K562 (cell line): ENCODE measurements around the gene URI1. TPM values are rescaled to one million over a fixed set of nuclear protein-coding genes. Genes with fewer than 3 reads are reported as not detected.

ENCODE experiments used
- ATF1 ChIP-seq, 2 experiments: fragments of 450-650 bp in 1 of 2; IDR thresholded peaks; 2 replicates each; pipeline ENCODE4 v1.6.1; 2016; ENCODE audit warnings: missing compliant biosample characterization in 1 of 2, missing genetic modification characterization in 1 of 2
- ATF7 ChIP-seq: fragments of 450-650 bp; IDR thresholded peaks from 2 replicates; pipeline ENCODE4 v1.7.1; 2014; ENCODE audit warnings: mild to moderate bottlenecking, moderate library complexity
- E2F6 ChIP-seq, 2 experiments: IDR thresholded peaks; 2 replicates each; pipeline ENCODE4 v1.6.1; 2011; ENCODE audit warnings: borderline replicate concordance in 1 of 2, control low read depth in 1 of 2, low read depth in 1 of 2, low read length in 1 of 2, mild to moderate bottlenecking in 1 of 2, mixed read lengths in 1 of 2, moderate library complexity in 1 of 2; ENCODE audit not compliant: insufficient read depth in 1 of 2, insufficient read length in 1 of 2, poor library complexity in 1 of 2, severe bottlenecking in 1 of 2; ENCODE audit errors: extremely low read depth in 1 of 2
- FOXJ3 ChIP-seq: sonication (generic); formaldehyde crosslinking; IDR thresholded peaks from 2 replicates; pipeline ENCODE4 v1.4.0; 2020; ENCODE audit warnings: mild to moderate bottlenecking, missing genetic modification reagents
- KDM1A ChIP-seq, 2 experiments: fragments of 450-650 bp; IDR thresholded peaks; 2 replicates each; pipeline ENCODE4 v1.6.1; 2016; ENCODE audit warnings: mild to moderate bottlenecking in 2 of 2
- NONO ChIP-seq, 2 experiments: fragments of 200-400 bp in 1 of 2; fragments of 450-650 bp in 1 of 2; formaldehyde crosslinking in 1 of 2; IDR thresholded peaks; 2 replicates each; pipeline ENCODE4 v1.6.1; 2017; ENCODE audit warnings: low read depth in 2 of 2, mild to moderate bottlenecking in 2 of 2, moderate library complexity in 2 of 2, low read length in 1 of 2
- ZKSCAN1 ChIP-seq: fragments of 150-350 bp; IDR thresholded peaks from 2 replicates; pipeline ENCODE4 v1.6.1; 2016; ENCODE audit warnings: low read depth, low read length
- ZNF407 ChIP-seq: fragments of 450-650 bp; IDR thresholded peaks from 2 replicates; pipeline ENCODE4 v1.6.1; 2016; ENCODE audit warnings: low read depth
- polyA plus RNA-seq, 8 experiments: library from polyadenylated mRNA; depleted of rRNA in 4 of 8; stranded (reverse) in 5 of 8; unstranded in 3 of 8; fragments of >200 nt; fragmentation: Nextera tagmentation in 2 of 8; fragmentation: Illumina TruSeq in 1 of 8; extraction: Ambion mirVana in 2 of 8; extraction: Trizol in 1 of 8; gene quantifications; 2 replicates each; pipeline versions ENCODE4 v1.2.1 to v1.2.3, GENCODE V29; 2011 to 2014; ENCODE audit warnings: inconsistent platforms in 1 of 8, missing spikeins in 1 of 8
- total RNA-seq, 7 experiments: library from RNA; depleted of rRNA in 6 of 7; stranded (reverse); fragments of >200 nt in 6 of 7; fragmentation: Illumina TruSeq in 2 of 7; extraction: Trizol in 2 of 7; gene quantifications; 2 replicates each; pipeline versions ENCODE4 v1.2.1 to v1.2.3, GENCODE V29; 2011 to 2021; ENCODE audit warnings: low replicate concordance in 1 of 7
- TF ChIP-seq, protein P1 (sequence below), 3 experiments: fragments of 200-800 bp in 1 of 3; fragments of 250-450 bp in 1 of 3; fragments of 450-650 bp in 1 of 3; sonication (Bioruptor Pico) in 1 of 3; sonication (Bioruptor generic) in 1 of 3; formaldehyde crosslinking in 1 of 3; IDR thresholded peaks; 2 replicates each; pipeline versions ENCODE4 v1.6.1 to v1.8.0; 2016 to 2022; ENCODE audit warnings: mild to moderate bottlenecking in 2 of 3, missing genetic modification characterization in 2 of 3, missing compliant biosample characterization in 1 of 3, moderate library complexity in 1 of 3
- TF ChIP-seq, protein P2 (sequence below): fragments of 200-800 bp; sonication (Bioruptor generic); IDR thresholded peaks from 2 replicates; pipeline ENCODE4 v1.6.1; 2017; ENCODE audit warnings: missing genetic modification characterization, missing compliant biosample characterization

URI1 gene
- total and polyA plus RNA-seq, 9 of the 15 experiments (the other 6 are each of a cell fraction or from before 2014, with no cell fraction given): 16.9 to 87.4 (median 63.9) TPM

DNA sequence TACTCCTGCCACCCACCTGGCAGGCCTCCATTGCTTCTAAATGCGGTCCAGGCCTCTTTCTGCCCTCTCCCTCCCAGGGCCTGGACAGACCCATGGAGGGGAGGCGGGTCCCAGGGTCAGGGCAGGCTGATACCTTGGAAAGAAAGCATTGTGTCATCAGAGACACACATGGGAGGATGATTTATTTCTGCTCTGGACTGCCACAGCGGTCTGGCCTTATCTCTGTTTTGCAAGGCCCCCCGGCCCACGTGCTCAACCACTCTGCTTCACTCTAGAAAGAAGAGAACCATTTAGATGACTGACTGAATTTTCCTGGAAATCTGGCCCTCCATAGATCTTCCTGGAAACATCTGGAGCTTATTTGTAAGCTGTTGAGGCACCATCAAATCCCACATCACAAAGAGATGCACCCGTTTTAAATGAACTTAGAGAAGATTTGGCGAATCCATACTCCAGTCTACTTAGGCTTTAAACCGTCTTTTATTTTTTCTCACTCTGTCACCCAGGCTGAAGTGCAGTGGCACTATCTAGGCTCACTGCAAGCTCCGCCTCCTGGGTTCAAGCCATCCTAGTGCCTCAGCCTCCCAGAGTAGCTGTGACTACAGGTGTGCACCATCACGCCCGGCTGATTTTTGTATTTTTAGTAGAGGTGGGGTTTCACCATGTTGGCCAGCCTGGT, 48.3 kb upstream of the URI1 start (continued):
- TF ChIP-seq E2F6 (IDR thresholded peaks at IDR 0.05; ENCODE audit: borderline replicate concordance in 1 of 2, extremely low read depth in 1 of 2, insufficient read depth in 1 of 2, insufficient read length in 1 of 2, low read depth in 1 of 2, low read length in 1 of 2, poor library complexity in 1 of 2, severe bottlenecking in 1 of 2): peak in 1 of 2 experiments; percentile 44
- peak; percentile 44; the same call in 1 of the 2 replicates for TF ChIP-seq ZNF407
- TF ChIP-seq KDM1A (IDR thresholded peaks at IDR 0.05): peak; percentile 99
- TF ChIP-seq, protein P1, sequence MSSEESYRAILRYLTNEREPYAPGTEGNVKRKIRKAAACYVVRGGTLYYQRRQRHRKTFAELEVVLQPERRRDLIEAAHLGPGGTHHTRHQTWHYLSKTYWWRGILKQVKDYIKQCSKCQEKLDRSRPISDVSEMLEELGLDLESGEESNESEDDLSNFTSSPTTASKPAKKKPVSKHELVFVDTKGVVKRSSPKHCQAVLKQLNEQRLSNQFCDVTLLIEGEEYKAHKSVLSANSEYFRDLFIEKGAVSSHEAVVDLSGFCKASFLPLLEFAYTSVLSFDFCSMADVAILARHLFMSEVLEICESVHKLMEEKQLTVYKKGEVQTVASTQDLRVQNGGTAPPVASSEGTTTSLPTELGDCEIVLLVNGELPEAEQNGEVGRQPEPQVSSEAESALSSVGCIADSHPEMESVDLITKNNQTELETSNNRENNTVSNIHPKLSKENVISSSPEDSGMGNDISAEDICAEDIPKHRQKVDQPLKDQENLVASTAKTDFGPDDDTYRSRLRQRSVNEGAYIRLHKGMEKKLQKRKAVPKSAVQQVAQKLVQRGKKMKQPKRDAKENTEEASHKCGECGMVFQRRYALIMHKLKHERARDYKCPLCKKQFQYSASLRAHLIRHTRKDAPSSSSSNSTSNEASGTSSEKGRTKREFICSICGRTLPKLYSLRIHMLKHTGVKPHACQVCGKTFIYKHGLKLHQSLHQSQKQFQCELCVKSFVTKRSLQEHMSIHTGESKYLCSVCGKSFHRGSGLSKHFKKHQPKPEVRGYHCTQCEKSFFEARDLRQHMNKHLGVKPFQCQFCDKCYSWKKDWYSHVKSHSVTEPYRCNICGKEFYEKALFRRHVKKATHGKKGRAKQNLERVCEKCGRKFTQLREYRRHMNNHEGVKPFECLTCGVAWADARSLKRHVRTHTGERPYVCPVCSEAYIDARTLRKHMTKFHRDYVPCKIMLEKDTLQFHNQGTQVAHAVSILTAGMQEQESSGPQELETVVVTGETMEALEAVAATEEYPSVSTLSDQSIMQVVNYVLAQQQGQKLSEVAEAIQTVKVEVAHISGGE (CRISPR knock-in tag; IDR thresholded peaks at IDR 0.05): peak in 1 of 3 experiments; percentile 42; a peak in 1 of 6 replicates
- no peak for TF ChIP-seq ATF1 (CRISPR knock-in tag; IDR thresholded peaks at IDR 0.05)
- TF ChIP-seq ATF1 (tag; IDR thresholded peaks at IDR 0.05): peak; percentile 83
- TF ChIP-seq, protein P2, sequence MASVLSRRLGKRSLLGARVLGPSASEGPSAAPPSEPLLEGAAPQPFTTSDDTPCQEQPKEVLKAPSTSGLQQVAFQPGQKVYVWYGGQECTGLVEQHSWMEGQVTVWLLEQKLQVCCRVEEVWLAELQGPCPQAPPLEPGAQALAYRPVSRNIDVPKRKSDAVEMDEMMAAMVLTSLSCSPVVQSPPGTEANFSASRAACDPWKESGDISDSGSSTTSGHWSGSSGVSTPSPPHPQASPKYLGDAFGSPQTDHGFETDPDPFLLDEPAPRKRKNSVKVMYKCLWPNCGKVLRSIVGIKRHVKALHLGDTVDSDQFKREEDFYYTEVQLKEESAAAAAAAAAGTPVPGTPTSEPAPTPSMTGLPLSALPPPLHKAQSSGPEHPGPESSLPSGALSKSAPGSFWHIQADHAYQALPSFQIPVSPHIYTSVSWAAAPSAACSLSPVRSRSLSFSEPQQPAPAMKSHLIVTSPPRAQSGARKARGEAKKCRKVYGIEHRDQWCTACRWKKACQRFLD (CRISPR knock-in tag): peak; percentile 66; the same call in 1 of the 2 replicates
- no peak for TF ChIP-seq ZKSCAN1
- TF ChIP-seq NONO (IDR thresholded peaks at IDR 0.05; ENCODE audit: low read depth in 2 of 2, low read length in 1 of 2): peak in 1 of 2 experiments; percentile 58; a peak in 1 of 4 replicates
- TF ChIP-seq ATF7: peak; percentile 96
- no peak for TF ChIP-seq FOXJ3 (CRISPR knock-in tag)
